Vagina (tissue), 2 donors: Measurements from ENCODE around the gene CLRN2.

ENCODE experiments used
- POLR2A ChIP-seq, 2 donors: fragments of 450-650 bp; IDR thresholded peaks; one replicate each; pipeline ENCODE4 v1.6.1; 2017; ENCODE audit warnings: antibody characterized with exemption in 2 of 2, mild to moderate bottlenecking in 2 of 2, moderate library complexity in 2 of 2
- TF ChIP-seq, protein P1 (sequence below), 3 experiments: fragments of 450-650 bp in 2 of 3; fragments of 200-600 bp in 1 of 3; sonication (generic) in 1 of 3; IDR thresholded peaks; one replicate each; pipeline ENCODE4 v1.5.1; 2017 to 2019; ENCODE audit warnings: antibody characterized with exemption in 3 of 3, mild to moderate bottlenecking in 2 of 3, moderate library complexity in 2 of 3

- TF ChIP-seq, protein P1, sequence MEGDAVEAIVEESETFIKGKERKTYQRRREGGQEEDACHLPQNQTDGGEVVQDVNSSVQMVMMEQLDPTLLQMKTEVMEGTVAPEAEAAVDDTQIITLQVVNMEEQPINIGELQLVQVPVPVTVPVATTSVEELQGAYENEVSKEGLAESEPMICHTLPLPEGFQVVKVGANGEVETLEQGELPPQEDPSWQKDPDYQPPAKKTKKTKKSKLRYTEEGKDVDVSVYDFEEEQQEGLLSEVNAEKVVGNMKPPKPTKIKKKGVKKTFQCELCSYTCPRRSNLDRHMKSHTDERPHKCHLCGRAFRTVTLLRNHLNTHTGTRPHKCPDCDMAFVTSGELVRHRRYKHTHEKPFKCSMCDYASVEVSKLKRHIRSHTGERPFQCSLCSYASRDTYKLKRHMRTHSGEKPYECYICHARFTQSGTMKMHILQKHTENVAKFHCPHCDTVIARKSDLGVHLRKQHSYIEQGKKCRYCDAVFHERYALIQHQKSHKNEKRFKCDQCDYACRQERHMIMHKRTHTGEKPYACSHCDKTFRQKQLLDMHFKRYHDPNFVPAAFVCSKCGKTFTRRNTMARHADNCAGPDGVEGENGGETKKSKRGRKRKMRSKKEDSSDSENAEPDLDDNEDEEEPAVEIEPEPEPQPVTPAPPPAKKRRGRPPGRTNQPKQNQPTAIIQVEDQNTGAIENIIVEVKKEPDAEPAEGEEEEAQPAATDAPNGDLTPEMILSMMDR (IDR thresholded peaks at IDR 0.05), result no peak
- TF ChIP-seq POLR2A (IDR thresholded peaks at IDR 0.05), result no peak
Observed at GRCh38 chr4:17521595-17521994, 6.6 kb downstream of the CLRN2 start.
